ENCODE data around the gene HAPLN2.

Gene HAPLN2

GRCh38 chr1:156659661-156659987, 40.4 kb downstream of the HAPLN2 start:
- peaks cover 57% of the 10 kb centered on the region for H3K4me1 ChIP-seq (ENCODE audit: control insufficient read depth, insufficient read depth, low read length)
- H3K27ac ChIP-seq (ENCODE audit: low read depth, low read length), result no peak overlapping the region
- H3K9ac ChIP-seq (ENCODE audit: low read length), result peak overlapping the region; percentile 50
- H3K4me3 ChIP-seq (ENCODE audit: low read depth, low read length), result peak overlapping the region; percentile 17; the same call in 1 of the 2 replicates
- H3K36me3 ChIP-seq (ENCODE audit: control insufficient read depth, insufficient read depth, low read length), result no peaks in the 10 kb centered on the region
- H3K27me3 ChIP-seq (ENCODE audit: control insufficient read depth, insufficient read depth, low read length), result peaks cover 44% of the 10 kb centered on the region
- no peaks in the 10 kb centered on the region for H3K9me3 ChIP-seq (ENCODE audit: control insufficient read depth, insufficient read depth, low read depth, low read length)

GRCh38 chr1:156659988-156660751, 41.0 kb downstream of the HAPLN2 start:
- H3K9me3 ChIP-seq (ENCODE audit: control insufficient read depth, insufficient read depth, low read depth, low read length), result no peaks in the 10 kb centered on the region
- H3K9ac ChIP-seq (ENCODE audit: low read length), result peak overlapping the region; percentile 80
- peak overlapping the region; percentile 26 for H3K4me3 ChIP-seq (ENCODE audit: low read depth, low read length)
- peaks cover 39% of the 10 kb centered on the region for H3K27me3 ChIP-seq (ENCODE audit: control insufficient read depth, insufficient read depth, low read length)
- peaks cover 58% of the 10 kb centered on the region for H3K4me1 ChIP-seq (ENCODE audit: control insufficient read depth, insufficient read depth, low read length)
- H3K27ac ChIP-seq (ENCODE audit: low read depth, low read length), result peak overlapping the region; percentile 56; the same call in 1 of the 2 replicates
- no peaks in the 10 kb centered on the region for H3K36me3 ChIP-seq (ENCODE audit: control insufficient read depth, insufficient read depth, low read length)

GRCh38 chr1:156660752-156661112, 41.5 kb downstream of the HAPLN2 start:
- H3K4me3 ChIP-seq (ENCODE audit: low read depth, low read length), result peak overlapping the region; percentile 26; the same call in 1 of the 2 replicates
- H3K27me3 ChIP-seq (ENCODE audit: control insufficient read depth, insufficient read depth, low read length), result peaks cover 33% of the 10 kb centered on the region
- no peaks in the 10 kb centered on the region for H3K9me3 ChIP-seq (ENCODE audit: control insufficient read depth, insufficient read depth, low read depth, low read length)
- H3K27ac ChIP-seq (ENCODE audit: low read depth, low read length), result peak overlapping the region; percentile 56; the same call in 1 of the 2 replicates
- peaks cover 64% of the 10 kb centered on the region for H3K4me1 ChIP-seq (ENCODE audit: control insufficient read depth, insufficient read depth, low read length)
- H3K36me3 ChIP-seq (ENCODE audit: control insufficient read depth, insufficient read depth, low read length), result no peaks in the 10 kb centered on the region
- H3K9ac ChIP-seq (ENCODE audit: low read length), result peak overlapping the region; percentile 80

GRCh38 chr1:156662005-156662799, 43.0 kb downstream of the HAPLN2 start:
- Histone ChIP-seq H3K27ac (ENCODE audit: low read depth, low read length) (peak overlapping the region; percentile 56; the same call in 1 of the 2 replicates), H3K9me3 (ENCODE audit: control insufficient read depth, insufficient read depth, low read depth, low read length) (no peaks in the 10 kb centered on the region), H3K4me1 (ENCODE audit: control insufficient read depth, insufficient read depth, low read length) (peaks cover 70% of the 10 kb centered on the region), H3K36me3 (ENCODE audit: control insufficient read depth, insufficient read depth, low read length) (no peaks in the 10 kb centered on the region), H3K4me3 (ENCODE audit: low read depth, low read length) (no peak overlapping the region), H3K27me3 (ENCODE audit: control insufficient read depth, insufficient read depth, low read length) (peaks cover 19% of the 10 kb centered on the region), H3K9ac (ENCODE audit: low read length) (peak overlapping the region; percentile 80)

GRCh38 chr1:156662800-156663055, 43.5 kb downstream of the HAPLN2 start:
- Histone ChIP-seq H3K27ac (ENCODE audit: low read depth, low read length) (peak overlapping the region; percentile 56; the same call in 1 of the 2 replicates), H3K9me3 (ENCODE audit: control insufficient read depth, insufficient read depth, low read depth, low read length) (no peaks in the 10 kb centered on the region), H3K27me3 (ENCODE audit: control insufficient read depth, insufficient read depth, low read length) (peaks cover 13% of the 10 kb centered on the region), H3K4me1 (ENCODE audit: control insufficient read depth, insufficient read depth, low read length) (peaks cover 76% of the 10 kb centered on the region), H3K4me3 (ENCODE audit: low read depth, low read length) (no peak overlapping the region), H3K9ac (ENCODE audit: low read length) (peak overlapping the region; percentile 80), H3K36me3 (ENCODE audit: control insufficient read depth, insufficient read depth, low read length) (no peaks in the 10 kb centered on the region)

- Histone ChIP-seq H3K9me3 (ENCODE audit: control insufficient read depth, insufficient read depth, low read depth, low read length) (no peaks in the 10 kb centered on the region), H3K9ac (ENCODE audit: low read length) (peak overlapping the region; percentile 97), H3K36me3 (ENCODE audit: control insufficient read depth, insufficient read depth, low read length) (no peaks in the 10 kb centered on the region), H3K4me1 (ENCODE audit: control insufficient read depth, insufficient read depth, low read length) (peaks cover 80% of the 10 kb centered on the region), H3K27me3 (ENCODE audit: control insufficient read depth, insufficient read depth, low read length) (peaks cover 9% of the 10 kb centered on the region), H3K27ac (ENCODE audit: low read depth, low read length) (peak overlapping the region; percentile 56; the same call in 1 of the 2 replicates), H3K4me3 (ENCODE audit: low read depth, low read length) (no peak overlapping the region)
These were observed 44.0 kb downstream of the HAPLN2 start for GRCh38 chr1:156663178-156663577.

- H3K4me1 ChIP-seq (ENCODE audit: control insufficient read depth, insufficient read depth, low read length), result peaks cover 89% of the 10 kb centered on the region
- peak overlapping the region; percentile 97 for H3K9ac ChIP-seq (ENCODE audit: low read length)
- H3K36me3 ChIP-seq (ENCODE audit: control insufficient read depth, insufficient read depth, low read length), result no peaks in the 10 kb centered on the region
These were observed 45.0 kb downstream of the HAPLN2 start for GRCh38 chr1:156664046-156664766.

GRCh38 chr1:156664767-156665411, 45.7 kb downstream of the HAPLN2 start:
- no peaks in the 10 kb centered on the region for H3K27me3 ChIP-seq (ENCODE audit: control insufficient read depth, insufficient read depth, low read length)
- no peaks in the 10 kb centered on the region for H3K36me3 ChIP-seq (ENCODE audit: control insufficient read depth, insufficient read depth, low read length)
- peaks cover 90% of the 10 kb centered on the region for H3K4me1 ChIP-seq (ENCODE audit: control insufficient read depth, insufficient read depth, low read length)
- peak overlapping the region; percentile 56; the same call in 1 of the 2 replicates for H3K27ac ChIP-seq (ENCODE audit: low read depth, low read length)
- H3K4me3 ChIP-seq (ENCODE audit: low read depth, low read length), result peak overlapping the region; percentile 15; the same call in 1 of the 2 replicates
- H3K9ac ChIP-seq (ENCODE audit: low read length), result peak overlapping the region; percentile 97
- no peaks in the 10 kb centered on the region for H3K9me3 ChIP-seq (ENCODE audit: control insufficient read depth, insufficient read depth, low read depth, low read length)

More at GRCh38 chr1:156664046-156664766, 45.0 kb downstream of the HAPLN2 start:
- H3K27ac ChIP-seq (ENCODE audit: low read depth, low read length), result peak overlapping the region; percentile 56; the same call in 1 of the 2 replicates
- no peaks in the 10 kb centered on the region for H3K27me3 ChIP-seq (ENCODE audit: control insufficient read depth, insufficient read depth, low read length)
- no peaks in the 10 kb centered on the region for H3K9me3 ChIP-seq (ENCODE audit: control insufficient read depth, insufficient read depth, low read depth, low read length)
- peak overlapping the region; percentile 15; the same call in 1 of the 2 replicates for H3K4me3 ChIP-seq (ENCODE audit: low read depth, low read length)

- H3K27ac ChIP-seq (ENCODE audit: low read depth, low read length), result peak overlapping the region; percentile 56; the same call in 1 of the 2 replicates
- no peaks in the 10 kb centered on the region for H3K9me3 ChIP-seq (ENCODE audit: control insufficient read depth, insufficient read depth, low read depth, low read length)
- H3K27me3 ChIP-seq (ENCODE audit: control insufficient read depth, insufficient read depth, low read length), result no peaks in the 10 kb centered on the region
- peak overlapping the region; percentile 87 for H3K9ac ChIP-seq (ENCODE audit: low read length)
- H3K4me1 ChIP-seq (ENCODE audit: control insufficient read depth, insufficient read depth, low read length), result peaks cover 92% of the 10 kb centered on the region
- no peak overlapping the region for H3K4me3 ChIP-seq (ENCODE audit: low read depth, low read length)
- no peaks in the 10 kb centered on the region for H3K36me3 ChIP-seq (ENCODE audit: control insufficient read depth, insufficient read depth, low read length)
These were observed 46.3 kb downstream of the HAPLN2 start for GRCh38 chr1:156665539-156665938.

- Histone ChIP-seq H3K27ac (ENCODE audit: low read depth, low read length) (peak overlapping the region; percentile 41; the same call in 1 of the 2 replicates), H3K27me3 (ENCODE audit: control insufficient read depth, insufficient read depth, low read length) (no peaks in the 10 kb centered on the region), H3K4me1 (ENCODE audit: control insufficient read depth, insufficient read depth, low read length) (peaks cover 85% of the 10 kb centered on the region), H3K36me3 (ENCODE audit: control insufficient read depth, insufficient read depth, low read length) (peaks cover 10% of the 10 kb centered on the region), H3K4me3 (ENCODE audit: low read depth, low read length) (no peak overlapping the region), H3K9me3 (ENCODE audit: control insufficient read depth, insufficient read depth, low read depth, low read length) (no peaks in the 10 kb centered on the region), H3K9ac (ENCODE audit: low read length) (peak overlapping the region; percentile 80)
These were observed 47.8 kb downstream of the HAPLN2 start for GRCh38 chr1:156666862-156667609.

All from HUES6 (cell line).